DMS153 treated with DMSO at 0.1 percent for 48 hours (cell line): ENCODE data around the gene BDKRB2.
A peak's percentile ranks its signal among the peaks of the same experiment; 100 is the strongest.

Experiments used
- DNase-seq: peaks from one replicate; lab custom pipeline; 2025; ENCODE audit not compliant: unreplicated experiment; lab: John Stamatoyannopoulos, UW

Gene BDKRB2

DNA sequence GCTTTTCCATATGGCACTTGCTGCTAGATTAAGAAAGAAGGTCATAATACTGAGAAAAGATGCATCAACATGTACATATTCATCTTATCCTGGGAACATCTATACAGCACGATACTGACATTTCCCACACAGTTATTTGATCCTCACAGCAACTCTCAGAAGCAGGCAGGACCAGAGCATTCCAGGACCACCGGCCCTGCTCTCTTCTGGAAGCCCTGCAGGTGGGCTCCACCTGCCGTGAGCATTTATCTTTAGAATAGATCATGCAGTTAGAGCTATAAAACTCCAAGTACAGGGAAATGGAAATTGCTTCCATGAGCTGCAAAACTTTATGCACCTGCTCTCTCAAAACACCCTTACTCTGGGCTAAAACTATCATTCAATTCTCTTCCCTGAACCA is 45.8 kb downstream of the BDKRB2 start:
- DNase-seq, result no peak

DNA sequence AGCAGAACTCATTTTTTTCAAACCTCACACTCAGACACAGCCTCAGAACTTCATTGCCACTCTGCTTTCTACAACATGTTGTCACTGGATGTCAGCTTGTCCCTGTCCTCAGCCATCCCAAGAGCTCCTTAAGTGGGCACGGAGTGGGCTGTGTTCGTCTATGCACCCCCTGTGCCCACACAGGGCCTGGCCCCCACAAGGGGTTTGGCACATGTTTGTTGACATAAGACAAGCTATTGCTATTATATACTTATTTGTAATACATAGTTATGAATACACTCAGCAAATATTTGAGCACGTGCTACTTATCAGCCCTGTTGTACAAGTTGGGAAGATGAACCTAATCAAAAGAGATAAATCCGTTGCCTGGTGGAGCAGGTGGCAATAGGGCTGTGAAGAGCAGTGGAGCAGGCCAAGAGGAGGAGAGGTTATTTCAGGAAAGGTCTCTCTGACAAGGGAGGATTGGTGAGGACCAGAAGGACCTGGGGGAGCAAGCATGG is 47.1 kb downstream of the BDKRB2 start:
- DNase-seq, result no peak

DNA sequence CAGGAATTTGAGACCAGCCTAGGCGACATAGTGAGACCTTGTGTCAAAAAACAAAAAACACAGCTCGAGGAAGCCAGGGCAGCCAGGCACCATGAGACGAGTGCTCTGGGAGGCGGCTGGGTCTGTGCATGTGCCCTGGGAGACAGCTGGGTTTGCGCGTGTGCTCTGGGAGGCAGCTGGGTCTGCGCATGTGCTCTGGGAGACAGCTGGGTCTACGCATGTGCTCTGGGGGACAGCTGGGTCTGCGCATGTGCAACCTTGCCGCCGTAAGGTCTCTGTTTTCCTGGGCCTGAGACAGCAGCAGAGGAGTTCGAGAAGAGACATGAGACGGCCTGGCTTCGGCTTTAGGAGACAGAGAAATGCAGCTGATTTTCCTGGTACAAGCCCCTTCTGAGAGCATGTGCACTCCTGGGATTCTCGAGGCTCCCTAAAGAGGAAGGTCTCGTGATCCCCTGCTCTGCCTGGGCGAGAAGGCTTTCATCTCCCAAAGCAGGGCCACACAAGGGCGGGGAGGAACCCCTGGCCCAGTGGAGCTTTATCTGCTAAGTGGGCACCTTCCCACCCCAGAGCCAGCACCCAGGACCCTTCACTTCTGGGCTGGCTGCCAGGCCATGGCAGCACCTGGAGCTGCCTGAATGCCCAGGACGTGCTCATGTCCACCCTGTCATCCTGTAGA is 47.8 kb downstream of the BDKRB2 start:
- DNase-seq, result peak; percentile 74

DNA sequence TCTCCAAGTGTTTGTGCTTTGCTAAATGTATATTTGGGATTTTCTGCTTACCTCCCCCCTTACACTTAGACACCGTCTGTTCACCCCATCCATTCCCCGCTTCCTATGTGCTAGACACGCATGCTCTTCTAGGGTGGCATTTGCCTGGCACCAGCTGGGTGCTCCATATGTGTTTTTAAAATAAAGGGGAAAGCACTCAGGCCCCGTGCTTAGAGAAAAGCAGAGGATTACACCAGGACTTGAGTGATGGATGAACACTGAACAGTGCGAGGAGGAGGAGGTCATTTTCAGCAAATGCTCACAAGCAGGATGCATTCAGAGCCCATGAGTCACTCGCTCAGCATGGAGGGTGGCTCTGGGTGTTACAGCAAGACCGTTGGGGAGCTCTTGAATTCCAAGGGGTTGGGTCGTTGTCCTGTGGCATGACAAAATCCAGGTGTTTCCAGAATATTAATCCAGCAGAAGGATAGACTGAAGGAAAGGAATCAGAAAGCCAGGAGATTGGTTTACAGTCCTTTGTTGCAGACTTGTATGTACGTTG is 48.4 kb downstream of the BDKRB2 start:
- DNase-seq, result no peak

DNA sequence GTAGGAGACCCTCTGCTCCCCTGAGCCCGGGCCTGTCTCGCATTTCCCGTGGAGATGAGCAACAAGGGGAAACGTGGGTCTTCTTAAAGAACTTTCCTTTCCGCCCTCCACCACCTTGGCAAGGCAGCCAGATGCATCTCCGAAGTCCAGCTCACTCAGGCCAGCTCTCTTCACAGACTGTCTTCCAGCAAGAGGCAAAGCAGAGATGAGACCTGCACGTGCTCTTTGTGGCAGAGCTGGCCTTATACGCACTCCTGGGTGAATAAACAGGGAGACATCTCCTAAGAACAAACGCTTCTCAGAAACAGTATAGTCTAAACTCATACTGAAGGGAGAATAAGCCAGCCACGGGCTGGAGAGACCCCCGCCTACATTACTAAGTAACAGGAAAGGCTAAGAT is 50.0 kb downstream of the BDKRB2 start:
- no peak for DNase-seq

DNA sequence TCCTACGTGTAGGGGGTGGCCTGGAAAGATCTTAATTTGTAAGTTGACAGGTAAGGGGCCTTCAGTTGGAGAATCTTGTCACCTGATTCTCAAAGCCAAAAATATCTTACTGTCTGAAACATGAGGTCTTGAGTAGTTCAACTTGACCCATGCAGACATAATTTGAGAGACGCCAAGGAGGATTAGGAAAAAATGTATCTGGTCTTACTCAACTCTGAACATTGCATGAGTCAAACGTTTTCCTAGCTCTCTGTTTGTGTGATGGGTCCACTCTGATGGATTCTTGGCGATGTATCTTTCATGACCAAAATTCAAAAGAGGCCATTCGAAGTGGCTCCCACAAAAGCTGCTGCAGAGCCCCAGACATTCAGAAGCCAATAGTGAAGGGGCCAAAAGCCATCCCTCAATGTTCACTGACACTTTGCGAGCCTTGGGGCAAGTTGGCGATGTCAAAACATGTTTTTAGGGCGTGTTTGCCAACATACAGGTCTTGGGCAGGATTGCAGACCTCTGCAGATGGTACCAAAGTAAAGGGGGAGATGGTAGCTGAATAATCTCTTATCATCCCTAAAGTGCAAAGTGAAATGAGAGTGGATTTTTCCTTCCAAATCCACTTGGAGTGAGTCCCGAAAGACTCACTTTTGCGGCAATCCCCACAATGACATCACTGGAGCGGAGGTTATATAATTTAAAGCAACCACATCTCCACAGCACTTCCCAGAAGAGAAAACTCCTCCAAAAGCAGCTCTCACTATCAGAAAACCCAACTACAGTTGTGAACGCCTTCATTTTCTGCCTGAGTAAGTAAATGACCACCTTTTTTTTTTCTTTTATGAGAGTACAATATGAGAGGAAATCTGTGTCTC is 51.1 kb downstream of the BDKRB2 start, which contains the start of gene BDKRB1:
Gene BDKRB1 (plus strand): TSS at position 710 of the 866 bp plus-strand sequence. CDS start 7,473 bp downstream, outside the sequence.
- DNase-seq, result no peak

DNA sequence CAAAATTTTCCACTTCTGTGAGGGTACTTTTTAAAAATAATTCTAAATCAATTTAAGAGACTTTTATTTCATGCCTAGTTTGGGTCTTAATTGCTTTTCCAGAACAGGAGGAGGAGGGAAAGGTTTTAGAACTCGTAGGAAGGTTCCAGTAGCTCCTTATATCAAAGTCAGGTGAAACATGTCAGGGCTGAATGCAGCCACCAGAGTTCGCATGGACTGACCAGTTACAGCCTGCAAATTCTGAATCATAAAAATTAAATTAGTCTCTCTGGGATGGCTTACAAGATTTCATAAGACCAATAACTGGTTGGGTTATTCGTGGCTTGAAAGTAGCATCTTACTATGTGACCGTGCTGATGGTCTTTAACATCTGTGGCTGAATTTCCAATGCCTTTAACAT is 51.8 kb downstream of the BDKRB2 start:
- no peak for DNase-seq

DNA sequence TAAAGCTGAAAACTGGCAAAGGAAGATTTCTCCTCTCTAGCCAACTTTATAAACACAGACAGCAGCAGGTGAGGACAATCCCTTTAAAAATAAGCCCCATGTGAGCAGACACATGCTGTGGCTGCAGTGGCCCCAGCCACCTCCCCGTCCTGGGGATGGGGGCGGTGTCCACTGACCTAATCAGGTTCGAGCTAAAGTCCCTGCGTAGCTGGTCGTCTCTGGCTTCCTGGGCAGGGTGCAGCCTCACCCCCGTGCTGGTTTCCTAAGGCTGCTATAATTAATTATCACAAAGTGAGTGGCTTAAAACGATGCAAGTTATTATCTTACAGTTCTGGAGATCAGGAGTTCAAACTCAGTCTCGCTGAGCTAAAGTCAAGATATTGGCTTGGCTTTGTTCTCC is 52.4 kb downstream of the BDKRB2 start:
- DNase-seq, result no peak

DNA sequence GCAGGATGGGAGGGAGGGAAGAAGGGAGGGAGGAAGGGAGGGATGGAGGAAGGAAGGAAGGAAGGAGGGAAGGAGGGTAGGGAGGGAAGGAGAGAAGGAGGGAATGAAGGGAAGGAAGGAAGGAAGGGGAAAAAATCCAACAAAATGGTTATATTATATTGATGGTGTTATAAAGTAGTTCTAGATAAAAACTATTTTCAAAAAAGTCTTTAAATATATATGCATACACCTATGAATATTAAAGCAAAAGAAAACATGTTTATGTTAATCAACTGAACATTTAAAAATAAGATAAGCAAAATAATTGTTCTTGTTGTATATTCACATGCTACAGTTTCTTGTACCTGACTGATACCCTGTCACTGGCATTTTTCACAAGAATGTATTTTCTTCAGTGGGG is 53.3 kb downstream of the BDKRB2 start:
- DNase-seq, result no peak

DNA sequence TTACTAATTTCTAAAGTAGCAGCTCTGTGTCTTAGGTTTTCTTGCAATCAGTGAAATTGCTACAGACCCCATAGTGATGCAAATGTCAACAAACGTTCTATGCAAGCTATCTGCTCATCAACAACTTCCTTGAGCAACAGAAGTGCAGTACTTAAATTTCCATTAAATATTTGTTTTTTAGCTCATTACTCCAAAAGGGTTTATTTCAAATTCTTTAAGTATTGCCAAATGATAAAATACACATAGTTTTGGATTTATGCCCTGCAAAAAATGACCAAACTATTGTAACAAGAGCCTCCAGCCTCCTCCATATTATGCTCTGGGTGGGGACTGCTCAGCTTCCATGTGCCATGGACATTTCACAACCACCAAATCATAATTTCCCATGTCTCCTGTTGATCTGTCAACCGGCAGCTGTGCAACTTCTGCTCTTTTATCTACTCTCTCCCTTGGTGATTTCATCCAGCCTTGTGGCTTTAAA is 55.7 kb downstream of the BDKRB2 start:
- no peak for DNase-seq

DNA sequence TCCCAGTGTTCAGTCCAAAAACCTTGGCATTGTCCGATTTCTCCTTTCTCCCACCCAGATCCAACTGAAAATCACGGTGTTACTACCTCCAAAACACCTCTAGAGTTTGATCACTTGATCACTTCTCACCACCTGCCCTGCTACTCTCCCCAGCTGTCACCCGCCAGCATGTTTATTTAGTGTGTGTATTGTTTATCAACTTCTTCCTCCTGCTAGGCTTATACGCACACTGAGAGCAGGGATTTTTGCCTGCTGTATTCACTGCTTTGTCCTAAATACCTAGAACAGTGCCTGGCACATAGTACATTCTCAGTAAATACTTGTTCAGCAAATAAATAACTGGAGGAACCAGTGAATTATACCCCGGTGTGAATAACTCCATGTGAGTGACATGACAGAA is 56.4 kb downstream of the BDKRB2 start:
- no peak for DNase-seq

DNA sequence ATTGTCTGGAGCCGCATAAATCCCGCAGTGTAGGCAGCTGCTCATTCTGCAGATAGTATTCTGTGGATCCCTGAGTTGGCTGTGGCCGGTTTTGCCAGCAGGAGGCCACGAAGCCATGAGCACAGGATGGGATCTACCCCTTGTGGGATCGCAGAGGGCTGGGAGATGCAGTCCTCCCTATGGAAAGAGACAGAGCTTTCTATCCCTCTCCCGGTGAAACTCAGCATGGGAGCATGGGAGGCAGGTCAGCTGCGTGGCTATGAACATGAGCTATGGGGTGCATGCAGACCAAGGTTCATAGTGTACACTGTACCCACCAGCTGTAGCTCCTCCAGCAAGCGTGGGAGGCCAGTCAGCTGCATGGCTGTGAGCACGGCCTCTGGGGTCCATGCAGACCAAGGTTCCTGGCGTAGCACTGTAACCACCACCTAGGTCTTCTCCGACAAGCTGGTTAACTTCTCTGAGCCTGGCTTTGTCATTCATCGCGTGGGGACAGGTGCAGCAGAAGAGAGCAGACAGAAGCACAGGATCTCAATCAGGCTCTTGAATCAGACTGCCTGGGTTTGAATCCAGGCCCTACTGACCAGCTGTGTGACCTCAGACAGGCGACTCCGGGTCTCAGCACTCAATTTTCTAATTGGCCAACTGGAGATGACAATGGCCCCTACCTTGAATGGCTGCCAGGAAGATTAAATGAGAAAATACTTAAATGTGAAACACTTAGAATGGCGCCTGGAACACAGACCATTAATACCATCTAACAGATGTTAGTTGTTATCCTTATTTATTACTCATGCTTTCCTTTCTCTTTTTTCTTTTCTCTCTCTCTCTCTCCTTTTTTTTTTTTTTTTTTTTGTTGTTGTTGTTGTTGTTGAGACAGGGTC is 57.4 kb downstream of the BDKRB2 start:
- no peak for DNase-seq

DNA sequence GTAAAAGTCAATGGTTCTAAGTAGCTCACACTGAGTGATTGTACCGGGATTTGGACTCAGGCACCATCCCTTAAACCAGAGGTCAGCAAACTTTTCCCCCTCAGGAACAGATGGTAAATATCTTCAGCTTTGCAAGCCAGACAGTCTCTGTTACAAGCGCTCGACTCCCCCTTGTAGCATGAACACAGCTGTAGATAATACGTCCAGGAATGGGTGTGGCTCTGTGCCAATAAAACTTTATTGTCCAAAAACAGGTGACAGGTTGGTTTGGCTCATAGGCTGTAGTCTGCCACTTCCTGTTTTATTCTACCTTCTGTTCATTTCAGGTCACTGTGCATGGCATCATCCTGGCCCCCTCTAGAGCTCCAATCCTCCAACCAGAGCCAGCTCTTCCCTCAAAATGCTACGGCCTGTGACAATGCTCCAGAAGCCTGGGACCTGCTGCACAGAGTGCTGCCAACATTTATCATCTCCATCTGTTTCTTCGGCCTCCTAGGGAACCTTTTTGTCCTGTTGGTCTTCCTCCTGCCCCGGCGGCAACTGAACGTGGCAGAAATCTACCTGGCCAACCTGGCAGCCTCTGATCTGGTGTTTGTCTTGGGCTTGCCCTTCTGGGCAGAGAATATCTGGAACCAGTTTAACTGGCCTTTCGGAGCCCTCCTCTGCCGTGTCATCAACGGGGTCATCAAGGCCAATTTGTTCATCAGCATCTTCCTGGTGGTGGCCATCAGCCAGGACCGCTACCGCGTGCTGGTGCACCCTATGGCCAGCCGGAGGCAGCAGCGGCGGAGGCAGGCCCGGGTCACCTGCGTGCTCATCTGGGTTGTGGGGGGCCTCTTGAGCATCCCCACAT is 58.9 kb downstream of the BDKRB2 start:
- DNase-seq, result no peak

DNA sequence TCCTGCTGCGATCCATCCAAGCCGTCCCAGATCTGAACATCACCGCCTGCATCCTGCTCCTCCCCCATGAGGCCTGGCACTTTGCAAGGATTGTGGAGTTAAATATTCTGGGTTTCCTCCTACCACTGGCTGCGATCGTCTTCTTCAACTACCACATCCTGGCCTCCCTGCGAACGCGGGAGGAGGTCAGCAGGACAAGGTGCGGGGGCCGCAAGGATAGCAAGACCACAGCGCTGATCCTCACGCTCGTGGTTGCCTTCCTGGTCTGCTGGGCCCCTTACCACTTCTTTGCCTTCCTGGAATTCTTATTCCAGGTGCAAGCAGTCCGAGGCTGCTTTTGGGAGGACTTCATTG is 59.5 kb downstream of the BDKRB2 start:
- DNase-seq, result no peak

DNA sequence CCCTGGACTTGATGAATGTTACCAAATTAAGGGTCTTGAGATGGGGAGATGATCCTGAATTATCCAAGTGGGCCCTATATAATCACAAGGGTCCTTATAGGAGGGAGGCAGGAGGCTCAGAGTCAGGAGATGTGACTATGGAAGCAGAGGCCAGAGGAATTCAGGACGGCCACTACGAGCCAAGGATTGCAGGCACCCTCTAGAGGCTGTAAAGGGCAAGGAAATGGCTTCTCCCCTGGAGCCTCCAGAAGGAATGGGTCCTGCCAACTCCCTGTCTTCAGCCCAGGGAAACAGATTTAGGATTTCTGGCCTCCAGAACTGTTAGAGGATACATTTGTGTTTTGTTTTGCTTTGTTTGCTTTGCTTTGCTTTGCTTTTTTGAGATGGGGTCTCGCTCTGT is 60.2 kb downstream of the BDKRB2 start:
- no peak for DNase-seq

DNA sequence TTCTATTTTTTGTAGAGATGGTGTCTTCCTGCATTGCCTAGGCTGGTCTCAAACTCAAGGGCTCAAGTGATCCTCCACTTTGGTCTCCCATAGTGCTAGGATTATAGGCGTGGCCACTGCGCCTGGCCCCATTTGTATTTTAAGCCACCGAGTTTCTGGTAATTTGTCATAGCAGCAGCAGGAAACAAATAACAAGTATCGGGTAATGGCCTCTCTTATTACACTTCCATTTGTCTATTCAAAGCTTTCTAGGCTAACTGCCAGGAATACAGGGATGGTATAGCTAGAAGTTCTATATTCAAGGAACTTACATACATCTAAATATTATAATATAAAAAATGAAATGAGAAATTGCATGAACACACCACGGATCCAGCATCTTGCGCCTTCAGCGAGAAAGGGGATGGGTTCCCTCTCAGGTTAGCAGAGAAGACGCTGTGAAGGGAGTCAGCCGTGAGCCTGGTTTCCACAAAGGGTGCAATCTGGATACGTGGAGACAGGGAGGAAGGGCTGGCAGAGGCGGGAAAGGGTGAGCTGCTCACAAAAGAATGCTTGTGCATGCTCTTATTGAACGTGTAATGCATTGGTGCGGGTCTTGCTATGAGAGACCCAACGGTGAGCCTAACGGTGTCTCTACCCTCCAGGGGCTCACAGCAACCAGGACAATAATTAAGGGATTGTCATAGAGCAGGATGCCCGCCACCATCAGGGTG is 60.9 kb downstream of the BDKRB2 start:
- DNase-seq, result peak; percentile 68

DNA sequence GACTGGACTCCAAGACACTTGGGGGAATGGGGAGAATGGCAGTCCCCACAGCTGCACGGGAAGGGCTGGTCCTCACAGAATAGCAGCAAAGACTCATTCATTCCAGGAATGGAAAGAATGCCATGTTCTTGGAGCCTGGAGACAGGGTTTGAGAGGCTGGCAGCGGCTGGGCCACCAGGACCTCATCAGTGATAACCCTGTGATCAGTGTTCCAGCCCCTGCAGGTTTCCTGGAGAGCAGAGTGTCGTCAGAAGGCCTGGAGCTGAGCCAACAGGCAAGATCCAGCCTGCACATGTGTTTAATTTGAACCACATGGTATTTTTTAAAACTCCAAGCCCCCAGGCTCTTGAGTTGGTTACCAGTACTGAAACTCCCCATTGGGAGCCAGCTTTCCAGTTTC is 62.7 kb downstream of the BDKRB2 start:
- peak; percentile 18 for DNase-seq

DNA sequence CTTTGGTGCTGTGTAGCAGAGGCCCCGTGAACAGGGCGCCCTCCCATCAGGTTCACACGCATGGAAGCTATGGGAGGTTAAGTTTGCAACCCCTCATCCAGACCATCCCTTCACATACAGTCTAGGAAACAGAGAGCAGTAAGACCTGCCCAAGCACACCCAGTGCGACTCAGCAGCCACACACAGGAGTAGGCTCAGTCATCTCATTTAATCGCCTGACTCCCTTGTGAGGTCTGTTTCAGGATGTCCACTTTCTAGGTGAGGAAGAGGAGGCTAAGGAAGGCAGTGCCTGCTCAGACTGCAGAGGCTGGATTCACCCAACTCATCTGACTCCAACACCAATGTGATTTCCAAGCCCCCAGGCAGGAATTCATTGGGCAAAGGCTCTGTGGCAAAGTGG is 63.3 kb downstream of the BDKRB2 start:
- no peak for DNase-seq
